Neural progenitor cell (in vitro differentiated cells): ENCODE measurements around the gene KCNH1.

ENCODE experiments used
- CTCF ChIP-seq: fragments of 200-600 bp; sonication (generic); IDR thresholded peaks from 2 replicates; pipeline ENCODE4 v1.5.1; 2017; ENCODE audit warnings: antibody characterized with exemption, mild to moderate bottlenecking
- EZH2phosphoT487 ChIP-seq: fragments of 200-600 bp; sonication (generic); IDR thresholded peaks from 2 replicates; pipeline ENCODE4 v1.6.1; 2017; ENCODE audit warnings: antibody characterized with exemption

DNA sequence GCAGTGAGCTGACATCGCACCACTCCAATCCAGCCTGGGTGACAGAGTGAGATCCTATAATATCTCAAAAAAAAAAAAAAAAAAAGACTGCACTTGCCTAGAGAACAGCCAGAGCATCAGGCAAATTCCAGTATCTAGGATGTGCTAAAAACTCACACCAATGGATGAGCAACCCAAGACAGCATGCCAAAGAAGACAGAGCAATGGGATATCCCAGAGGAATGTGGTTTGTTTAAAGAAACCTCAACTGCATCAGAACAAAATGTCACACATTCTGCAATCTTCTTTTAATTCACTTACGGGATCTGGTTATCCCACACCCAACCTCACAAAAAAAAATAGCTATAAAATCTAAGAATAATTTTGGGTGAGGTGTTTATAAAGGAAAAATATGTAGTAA, 7.3 kb downstream of the KCNH1 start:
- TF ChIP-seq CTCF (no peak), EZH2phosphoT487 (no peak)
